GM12878 (cell line): ENCODE data around the gene AP1G2. TPM values are rescaled to one million over a fixed set of nuclear protein-coding genes. Genes with fewer than 3 reads are reported as not detected.

Experiments
- ATAC-seq: fragments of 200-7000 bp; cut with Tn5 transposase; 3 replicates; pipeline ENCODE4 v1.9.1; 2020; ENCODE audit warnings: mild to moderate bottlenecking, moderate library complexity
- BruUV-seq: library from RNA; stranded (reverse); fragments of 400-500 nt; replicated peaks from 2 replicates; lab custom pipeline; 2021; lab: Mats Ljungman, UMichigan
- CTCF ChIA-PET: fragments of 300-600 bp; sonication (Branson Sonifier 250); formaldehyde crosslinking; extraction: SDS; loops from one replicate; lab custom pipeline; 2021; ENCODE audit warnings: inconsistent platforms; lab: Yijun Ruan, JAX
- POLR2A ChIA-PET: fragments of 350-600 bp; formaldehyde crosslinking; extraction: SDS; loops from one replicate; lab custom pipeline; 2021; ENCODE audit warnings: inconsistent platforms; lab: Charles Lee
- RAD21 ChIA-PET: fragments of 300-600 bp; sonication (Branson Sonifier 250); formaldehyde crosslinking; loops from one replicate; lab custom pipeline; 2023; ENCODE audit warnings: antibody characterized with exemption; ENCODE audit not compliant: unreplicated experiment; lab: Charles Lee
- SMC1A ChIA-PET: fragments of 300-600 bp; sonication (Branson Sonifier 250); formaldehyde crosslinking; loops from one replicate; lab custom pipeline; 2023; ENCODE audit not compliant: unreplicated experiment, uncharacterized antibody; lab: Charles Lee
- DNase-seq: peaks from one replicate; pipeline ENCODE4 v3.0.0-alpha.2; 2011; ENCODE audit warnings: low read depth, low spot score
- FAIRE-seq: peaks from 3 replicates; lab custom pipeline; 2011; peaks lifted over from hg19 to GRCh38; lab: Jason Lieb, UNC
- H2AFZ ChIP-seq: 2 replicates; pipeline ENCODE4 v1.6.0; 2011; ENCODE audit warnings: low read depth, low read length, control low read depth; ENCODE audit not compliant: control insufficient read depth
- H3K27ac ChIP-seq: 2 replicates; pipeline ENCODE4 v1.5.1; 2011; ENCODE audit warnings: control low read depth; ENCODE audit not compliant: control insufficient read depth, insufficient read depth
- H3K27me3 ChIP-seq, 2 experiments: replicated peaks in 1 of 2; 2 replicates each; pipeline versions ENCODE4 v1.6.0 to v1.6.1; 2011; ENCODE audit warnings: low read length in 1 of 2; ENCODE audit not compliant: control insufficient read depth in 2 of 2, insufficient read depth in 2 of 2
- H3K36me3 ChIP-seq, 2 experiments: 2 replicates each; pipeline ENCODE4 v1.5.1; 2011; ENCODE audit warnings: low read length in 1 of 2; ENCODE audit not compliant: control insufficient read depth in 2 of 2, insufficient read depth in 2 of 2
- H3K4me1 ChIP-seq: 2 replicates; pipeline ENCODE4 v1.6.1; 2011; ENCODE audit warnings: mild to moderate bottlenecking, low read length, moderate library complexity, mixed read lengths; ENCODE audit not compliant: control insufficient read depth, insufficient read depth
- H3K4me2 ChIP-seq: 2 replicates; pipeline ENCODE4 v1.6.0; 2011; ENCODE audit warnings: control low read depth; ENCODE audit not compliant: control insufficient read depth, insufficient read depth
- H3K4me3 ChIP-seq: fragments of 200-600 bp; sonication (generic); 2 replicates; pipeline ENCODE4 v1.5.1; 2016
- H3K79me2 ChIP-seq: 2 replicates; pipeline ENCODE4 v1.6.0; 2011; ENCODE audit warnings: low read length; ENCODE audit not compliant: control insufficient read depth, insufficient read depth
- H3K9ac ChIP-seq: 2 replicates; pipeline ENCODE4 v1.8.0; 2011; ENCODE audit warnings: low read length, control low read depth, mixed read lengths; ENCODE audit not compliant: control insufficient read depth, insufficient read depth
- H3K9me3 ChIP-seq: replicated peaks from 3 replicates; pipeline ENCODE4 v1.5.1; 2011; ENCODE audit warnings: mild to moderate bottlenecking, low read length; ENCODE audit not compliant: control insufficient read depth, insufficient read depth
- H4K20me1 ChIP-seq: 2 replicates; pipeline ENCODE4 v1.6.0; 2011; ENCODE audit not compliant: control insufficient read depth, insufficient read depth
- IKZF2 ChIP-seq, 2 experiments: fragments of 450-650 bp; IDR thresholded peaks; 2 replicates each; pipeline ENCODE4 v1.6.1; 2017; ENCODE audit warnings: mild to moderate bottlenecking in 2 of 2, moderate library complexity in 2 of 2
- IRF4 ChIP-seq: IDR thresholded peaks from 2 replicates; pipeline ENCODE4 v1.6.1; 2011; ENCODE audit warnings: low read depth, low read length
- NBN ChIP-seq: fragments of 450-650 bp; IDR thresholded peaks from 2 replicates; pipeline ENCODE4 v1.6.1; 2016
- POLR2AphosphoS2 ChIP-seq: IDR thresholded peaks from 2 replicates; pipeline ENCODE4 v1.6.1; 2011; ENCODE audit warnings: low read depth, mild to moderate bottlenecking, low read length, improper control_type of control experiment, moderate library complexity
- RFX5 ChIP-seq: IDR thresholded peaks from 2 replicates; pipeline ENCODE4 v1.6.1; 2011; ENCODE audit warnings: low read depth, low read length, improper control_type of control experiment
- SPI1 ChIP-seq: IDR thresholded peaks from 2 replicates; pipeline ENCODE4 v1.6.1; 2011; ENCODE audit warnings: low read depth, mild to moderate bottlenecking, low read length, moderate library complexity, borderline replicate concordance; ENCODE audit not compliant: insufficient read depth
- YY1 ChIP-seq: IDR thresholded peaks from 2 replicates; pipeline ENCODE4 v1.6.1; 2011; ENCODE audit warnings: low read depth, mild to moderate bottlenecking, low read length
- WGBS: methylation state at CpG from one replicate; pipeline ENCODE4 v1.1.6; 2016; ENCODE audit warnings: low lambda C conversion rate; ENCODE audit not compliant: insufficient replicate concordance, insufficient coverage; ENCODE audit errors: missing lambda C conversion rate; 5-methylcytosine and 5-hydroxymethylcytosine counted together
- in situ Hi-C: fragments of 300-500 bp; cut with MboI; formaldehyde crosslinking; loops from 9 replicates; pipeline ENCODE4 v1.14.3; 2018; ENCODE audit warnings: mixed read lengths
- intact Hi-C: fragments of 100-400 bp; cut with micrococcal nuclease; formaldehyde crosslinking; loops from one replicate; pipeline ENCODE4 v1.14.2; 2022; ENCODE audit not compliant: unreplicated experiment
- polyA plus RNA-seq, 11 experiments: library from polyadenylated mRNA; depleted of rRNA in 4 of 11; unstranded in 6 of 11; stranded (reverse) in 5 of 11; fragments of >200 nt; fragmentation: Nextera tagmentation in 4 of 11; fragmentation: Illumina TruSeq in 1 of 11; extraction: Ambion mirVana in 4 of 11; extraction: Trizol in 1 of 11; gene quantifications; 1 replicate in 1 of 11; 2 replicates in 10 of 11; pipeline versions ENCODE4 v1.2.1 to v1.2.3, GENCODE V29; 2011 to 2016; ENCODE audit warnings: inconsistent platforms in 2 of 11, missing spikeins in 2 of 11, low read depth in 1 of 11
- total RNA-seq, 4 experiments: library from RNA; depleted of rRNA in 3 of 4; stranded (reverse); fragments of >200 nt in 3 of 4; fragmentation: Illumina TruSeq in 1 of 4; extraction: Trizol in 1 of 4; gene quantifications; 2 replicates each; pipeline versions ENCODE4 v1.2.1 to v1.2.3, GENCODE V29; 2013 to 2021
- TF ChIP-seq, protein P1 (sequence below): fragments of 450-650 bp; IDR thresholded peaks from 2 replicates; pipeline ENCODE4 v1.6.1; 2018; ENCODE audit warnings: mild to moderate bottlenecking, low read depth, moderate library complexity; ENCODE audit not compliant: partially characterized antibody

AP1G2 gene
- total and polyA plus RNA-seq, 10 of the 15 experiments (the other 5 are each of a cell fraction or from before 2014, with no cell fraction given): 41.5 to 146 (median 103) TPM

DNA sequence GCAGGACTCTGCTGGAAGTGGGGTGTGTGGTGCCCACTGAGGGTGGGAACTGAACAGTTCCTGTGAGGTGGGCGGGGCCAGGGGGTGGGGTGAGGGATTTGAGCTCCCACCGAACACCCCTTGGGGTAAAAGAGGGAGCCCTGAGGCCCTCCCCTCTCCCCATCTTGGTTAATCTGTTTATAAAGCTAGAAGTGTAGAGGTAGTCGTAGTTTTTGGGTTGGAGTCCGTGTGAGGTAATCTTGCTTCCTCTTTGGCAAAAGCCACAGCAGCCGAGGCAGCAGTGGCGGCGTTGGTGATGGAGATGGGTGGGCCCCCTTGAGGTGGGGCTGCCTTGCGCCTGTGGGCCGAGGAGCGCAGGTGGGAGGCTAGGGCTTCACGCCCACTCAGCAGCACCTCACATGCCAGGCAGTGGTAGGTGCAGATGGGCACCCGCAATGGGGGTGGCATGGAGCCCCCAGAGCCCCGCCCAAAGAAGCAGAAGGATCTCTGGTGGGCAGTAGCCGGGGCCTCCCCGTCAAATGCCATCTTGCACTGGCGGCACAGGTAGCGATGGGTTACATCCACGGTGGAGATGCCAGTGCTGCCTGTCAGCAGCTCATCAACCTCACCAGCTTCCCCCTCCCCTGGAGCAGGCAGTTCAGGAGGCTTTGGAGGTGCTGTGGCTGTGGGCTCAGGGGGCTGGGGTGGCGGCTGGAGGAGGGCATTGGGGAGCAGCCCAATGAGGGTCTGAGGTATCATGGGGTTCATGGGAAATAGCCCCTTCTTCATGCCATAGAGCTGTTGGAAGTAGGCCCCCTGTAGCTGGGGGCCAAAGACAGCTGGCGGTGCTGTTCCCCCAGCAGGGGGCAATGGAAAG is 45.6 kb downstream of the AP1G2 start:
- Histone ChIP-seq H3K4me2 (no peak overlapping the region), H3K27me3 (no peaks in the 10 kb centered on the region), H3K27ac (no peak overlapping the region), H3K9ac (no peak overlapping the region), H3K4me3 (no peak overlapping the region), H3K79me2 (no peaks in the 10 kb centered on the region), H3K9me3 (no peaks in the 10 kb centered on the region), H3K36me3 (no peaks in the 10 kb centered on the region), H3K4me1 (no peaks in the 10 kb centered on the region), H4K20me1 (no peaks in the 10 kb centered on the region), H2AFZ (no peak overlapping the region)
- in situ Hi-C loops (no loop called here), intact Hi-C loops (no loop called here)
- WGBS: 61% methylated on average over 19 of the region's 20 CpGs
- ChIA-PET CTCF (interaction anchor here (1.5 kb wide), 1 partner anchor 37 kb away, joined by 3 read pairs; no protein-coding TSS in a partner anchor), POLR2A (no interaction called here), SMC1A (interaction anchor here (1.3 kb wide), 1 partner anchor 35 kb away, joined by 3 read pairs; no protein-coding TSS in a partner anchor), RAD21 (no interaction called here)
- no peak for FAIRE-seq
- no TSS peak for BruUV-seq
- no peak for ATAC-seq
- TF ChIP-seq POLR2AphosphoS2 (no peak), IKZF2 (IDR thresholded peaks at IDR 0.05) (no peak), RFX5 (no peak), YY1 (no peak), NBN (no peak), IRF4 (no peak), SPI1 (no peak)
- TF ChIP-seq, protein P1, sequence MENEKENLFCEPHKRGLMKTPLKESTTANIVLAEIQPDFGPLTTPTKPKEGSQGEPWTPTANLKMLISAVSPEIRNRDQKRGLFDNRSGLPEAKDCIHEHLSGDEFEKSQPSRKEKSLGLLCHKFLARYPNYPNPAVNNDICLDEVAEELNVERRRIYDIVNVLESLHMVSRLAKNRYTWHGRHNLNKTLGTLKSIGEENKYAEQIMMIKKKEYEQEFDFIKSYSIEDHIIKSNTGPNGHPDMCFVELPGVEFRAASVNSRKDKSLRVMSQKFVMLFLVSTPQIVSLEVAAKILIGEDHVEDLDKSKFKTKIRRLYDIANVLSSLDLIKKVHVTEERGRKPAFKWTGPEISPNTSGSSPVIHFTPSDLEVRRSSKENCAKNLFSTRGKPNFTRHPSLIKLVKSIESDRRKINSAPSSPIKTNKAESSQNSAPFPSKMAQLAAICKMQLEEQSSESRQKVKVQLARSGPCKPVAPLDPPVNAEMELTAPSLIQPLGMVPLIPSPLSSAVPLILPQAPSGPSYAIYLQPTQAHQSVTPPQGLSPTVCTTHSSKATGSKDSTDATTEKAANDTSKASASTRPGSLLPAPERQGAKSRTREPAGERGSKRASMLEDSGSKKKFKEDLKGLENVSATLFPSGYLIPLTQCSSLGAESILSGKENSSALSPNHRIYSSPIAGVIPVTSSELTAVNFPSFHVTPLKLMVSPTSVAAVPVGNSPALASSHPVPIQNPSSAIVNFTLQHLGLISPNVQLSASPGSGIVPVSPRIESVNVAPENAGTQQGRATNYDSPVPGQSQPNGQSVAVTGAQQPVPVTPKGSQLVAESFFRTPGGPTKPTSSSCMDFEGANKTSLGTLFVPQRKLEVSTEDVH: no peak
- DNase-seq: no peak
